SH-SY5Y (cell line): ENCODE measurements around the gene CMSS1.

Experiments used
- GATA2 ChIP-seq: IDR thresholded peaks from 2 replicates; pipeline ENCODE4 v1.6.1; 2011; ENCODE audit warnings: mild to moderate bottlenecking, low read depth, low read length
- GATA3 ChIP-seq: IDR thresholded peaks from 2 replicates; pipeline ENCODE4 v1.6.1; 2011; ENCODE audit warnings: low read depth, mild to moderate bottlenecking, low read length, moderate library complexity

DNA sequence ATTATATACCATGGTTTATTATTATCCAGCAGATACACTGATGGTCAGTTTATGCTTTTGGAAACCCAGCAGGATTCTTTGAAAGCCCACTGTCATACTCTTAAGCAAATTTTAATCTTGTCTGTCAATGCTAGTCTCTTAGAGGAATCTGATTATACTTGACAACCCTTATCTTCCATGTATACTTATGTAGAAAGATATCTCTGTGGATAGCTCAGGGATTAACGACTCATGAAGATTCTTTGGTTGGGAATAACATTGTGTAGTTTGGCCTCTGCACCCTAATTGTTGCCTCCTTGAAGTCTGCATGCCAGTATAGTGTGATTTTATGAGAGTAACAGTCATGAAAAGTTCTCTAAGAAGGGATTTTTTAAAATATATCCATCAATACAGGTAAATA, 263.6 kb downstream of the CMSS1 start:
- no peak for TF ChIP-seq GATA3
- TF ChIP-seq GATA2, result no peak
